Heart left ventricle (tissue), 13 donors: ENCODE measurements around the gene SYCP3.

Experiments used
- POLR2A ChIP-seq, 2 donors: fragments of 450-650 bp; IDR thresholded peaks; one replicate each; pipeline ENCODE4 v1.6.1; 2017; ENCODE audit warnings: antibody characterized with exemption in 2 of 2, mild to moderate bottlenecking in 2 of 2, moderate library complexity in 2 of 2
- TF ChIP-seq, protein P1 (sequence below), 12 donors: fragments of 200-600 bp; sonication (generic) in 4 of 12; IDR thresholded peaks; one replicate each; pipeline versions ENCODE4 v1.5.0 to v1.8.0; 2018 to 2022; ENCODE audit warnings: antibody characterized with exemption in 12 of 12, mild to moderate bottlenecking in 5 of 12
- donor health status: ischemic (EF 13 %, LVEDD 7.1; RV severe dilation, severe dysfunction).
- donor health status: DM: no; HTN: yes; CAD: no.
- donor health status: DM: no; HTN: no; CAD: no.
- donor health status: ischemic (EF 25% LVEDD 6.9; RV normal size, moderate dysfunction).
- donor health status: ischemic (EF 25% LVEDD 5.7; RV mildly dilated, moderate dysfunction).
- donor health status: ischemic (EF 35%, LVEDD 5.7; RV mildly dilated, moderate dysfunction).
- donor health status: nonischemic (EF 11% LVEDD 7.7; RV severe dilation, severe dysfunction).
- donor health status: DM: yes; HTN: yes; CAD: no.
- donor health status: PGD.
- donor health status: ischemic (EF 29% LVEDD 5.4; RV normal size, mild dysfunction).
- donor health status: nonischemic (EF 23%, LVEDD 6.1; RV moderate dilation, normal function).

DNA sequence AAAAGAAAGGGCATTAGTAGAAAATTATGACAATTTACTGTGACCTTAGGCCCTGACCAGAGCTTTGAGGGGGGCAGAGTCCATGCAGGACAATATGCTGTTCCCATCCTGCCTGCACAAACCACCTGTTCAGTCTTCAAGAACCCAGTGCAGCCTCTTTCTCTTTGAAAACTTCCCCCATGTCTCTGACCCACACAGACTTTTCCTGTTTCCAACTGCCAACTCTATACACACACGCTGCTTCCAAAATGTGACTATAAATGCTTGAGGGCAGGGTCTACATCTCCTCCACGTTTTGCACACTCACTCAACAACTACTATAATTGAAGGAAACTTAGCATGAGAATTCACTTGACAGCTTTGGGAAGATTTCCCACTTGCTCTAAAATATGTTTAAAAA, 36.6 kb upstream of the SYCP3 start:
- TF ChIP-seq, protein P1, sequence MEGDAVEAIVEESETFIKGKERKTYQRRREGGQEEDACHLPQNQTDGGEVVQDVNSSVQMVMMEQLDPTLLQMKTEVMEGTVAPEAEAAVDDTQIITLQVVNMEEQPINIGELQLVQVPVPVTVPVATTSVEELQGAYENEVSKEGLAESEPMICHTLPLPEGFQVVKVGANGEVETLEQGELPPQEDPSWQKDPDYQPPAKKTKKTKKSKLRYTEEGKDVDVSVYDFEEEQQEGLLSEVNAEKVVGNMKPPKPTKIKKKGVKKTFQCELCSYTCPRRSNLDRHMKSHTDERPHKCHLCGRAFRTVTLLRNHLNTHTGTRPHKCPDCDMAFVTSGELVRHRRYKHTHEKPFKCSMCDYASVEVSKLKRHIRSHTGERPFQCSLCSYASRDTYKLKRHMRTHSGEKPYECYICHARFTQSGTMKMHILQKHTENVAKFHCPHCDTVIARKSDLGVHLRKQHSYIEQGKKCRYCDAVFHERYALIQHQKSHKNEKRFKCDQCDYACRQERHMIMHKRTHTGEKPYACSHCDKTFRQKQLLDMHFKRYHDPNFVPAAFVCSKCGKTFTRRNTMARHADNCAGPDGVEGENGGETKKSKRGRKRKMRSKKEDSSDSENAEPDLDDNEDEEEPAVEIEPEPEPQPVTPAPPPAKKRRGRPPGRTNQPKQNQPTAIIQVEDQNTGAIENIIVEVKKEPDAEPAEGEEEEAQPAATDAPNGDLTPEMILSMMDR (IDR thresholded peaks at IDR 0.05) = no peak
- TF ChIP-seq POLR2A (IDR thresholded peaks at IDR 0.05) = no peak
